HCT116 (cell line): Measurements from ENCODE around the gene PYDC1.

Source experiments
- EZH2phosphoT487 ChIP-seq: fragments of 200-600 bp; IDR thresholded peaks from 2 replicates; pipeline ENCODE4 v1.6.1; 2018; ENCODE audit warnings: antibody characterized with exemption, borderline replicate concordance
- JUND ChIP-seq: IDR thresholded peaks from 2 replicates; pipeline ENCODE4 v1.6.1; 2012
- POLR2A ChIP-seq: IDR thresholded peaks from 2 replicates; pipeline ENCODE4 v1.7.0; 2011; ENCODE audit warnings: borderline replicate concordance; ENCODE audit not compliant: insufficient read depth, insufficient read length; ENCODE audit errors: extremely low read depth
- POLR2AphosphoS5 ChIP-seq: IDR thresholded peaks from 2 replicates; pipeline ENCODE4 v1.6.1; 2011; ENCODE audit warnings: mild to moderate bottlenecking, low read depth, low read length, moderate library complexity
- RAD21 ChIP-seq: IDR thresholded peaks from 2 replicates; pipeline ENCODE4 v1.6.1; 2012; ENCODE audit warnings: low read depth, mild to moderate bottlenecking
- SP1 ChIP-seq: IDR thresholded peaks from 2 replicates; pipeline ENCODE4 v1.6.1; 2012; ENCODE audit warnings: low read depth
- TF ChIP-seq, protein P1 (sequence below), 3 experiments: fragments of 200-600 bp in 1 of 3; sonication (generic) in 1 of 3; IDR thresholded peaks in 2 of 3; conservative IDR thresholded peaks in 1 of 3; 2 replicates each; pipeline ENCODE4 v1.5.1; 2012 to 2017; ENCODE audit warnings: low read depth in 2 of 3, low read length in 2 of 3, antibody characterized with exemption in 1 of 3, borderline replicate concordance in 1 of 3, control low read depth in 1 of 3, mild to moderate bottlenecking in 1 of 3, mixed read lengths in 1 of 3, mixed run types in 1 of 3, moderate library complexity in 1 of 3; ENCODE audit not compliant: insufficient read depth in 1 of 3
- TF ChIP-seq, protein P2 (sequence below): IDR thresholded peaks from 2 replicates; pipeline ENCODE4 v1.6.1; 2012

DNA sequence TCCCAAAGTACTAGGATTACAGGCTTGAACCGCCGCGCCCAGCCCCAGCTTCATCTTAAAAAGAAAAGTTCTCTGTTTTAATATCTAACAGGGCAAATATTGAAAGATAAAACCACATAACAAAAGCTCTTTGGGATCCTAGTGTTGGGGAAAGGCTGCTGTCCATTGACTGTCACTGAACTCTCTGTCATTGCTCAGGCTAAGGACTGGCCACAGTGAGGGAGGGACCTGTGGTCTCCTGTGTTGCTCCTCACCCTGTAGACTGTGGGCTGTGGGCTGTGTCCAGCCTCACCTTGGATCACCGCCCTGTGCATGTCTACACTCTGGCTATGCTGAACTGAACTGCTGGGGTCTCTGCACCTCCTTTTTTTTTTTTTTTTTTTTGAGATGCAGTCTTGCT is 11.3 kb upstream of the PYDC1 start:
- TF ChIP-seq, protein P1, sequence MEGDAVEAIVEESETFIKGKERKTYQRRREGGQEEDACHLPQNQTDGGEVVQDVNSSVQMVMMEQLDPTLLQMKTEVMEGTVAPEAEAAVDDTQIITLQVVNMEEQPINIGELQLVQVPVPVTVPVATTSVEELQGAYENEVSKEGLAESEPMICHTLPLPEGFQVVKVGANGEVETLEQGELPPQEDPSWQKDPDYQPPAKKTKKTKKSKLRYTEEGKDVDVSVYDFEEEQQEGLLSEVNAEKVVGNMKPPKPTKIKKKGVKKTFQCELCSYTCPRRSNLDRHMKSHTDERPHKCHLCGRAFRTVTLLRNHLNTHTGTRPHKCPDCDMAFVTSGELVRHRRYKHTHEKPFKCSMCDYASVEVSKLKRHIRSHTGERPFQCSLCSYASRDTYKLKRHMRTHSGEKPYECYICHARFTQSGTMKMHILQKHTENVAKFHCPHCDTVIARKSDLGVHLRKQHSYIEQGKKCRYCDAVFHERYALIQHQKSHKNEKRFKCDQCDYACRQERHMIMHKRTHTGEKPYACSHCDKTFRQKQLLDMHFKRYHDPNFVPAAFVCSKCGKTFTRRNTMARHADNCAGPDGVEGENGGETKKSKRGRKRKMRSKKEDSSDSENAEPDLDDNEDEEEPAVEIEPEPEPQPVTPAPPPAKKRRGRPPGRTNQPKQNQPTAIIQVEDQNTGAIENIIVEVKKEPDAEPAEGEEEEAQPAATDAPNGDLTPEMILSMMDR (IDR thresholded peaks at IDR 0.05 in 2 of 3, conservative IDR thresholded peaks at IDR 0.05 in 1 of 3; ENCODE audit: borderline replicate concordance in 1 of 3, insufficient read depth in 1 of 3, low read depth in 2 of 3, low read length in 2 of 3): no peak
- TF ChIP-seq SP1 (no peak), POLR2AphosphoS5 (no peak), POLR2A (no peak), EZH2phosphoT487 (no peak), JUND (no peak), RAD21 (no peak)
- TF ChIP-seq, protein P2, sequence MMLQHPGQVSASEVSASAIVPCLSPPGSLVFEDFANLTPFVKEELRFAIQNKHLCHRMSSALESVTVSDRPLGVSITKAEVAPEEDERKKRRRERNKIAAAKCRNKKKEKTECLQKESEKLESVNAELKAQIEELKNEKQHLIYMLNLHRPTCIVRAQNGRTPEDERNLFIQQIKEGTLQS: no peak
